Measurements from ENCODE around the gene KCNC2. TPM values are rescaled to one million over a fixed set of nuclear protein-coding genes. Genes with fewer than 3 reads are reported as not detected.

KCNC2 gene
- not detected for total RNA-seq

DNA sequence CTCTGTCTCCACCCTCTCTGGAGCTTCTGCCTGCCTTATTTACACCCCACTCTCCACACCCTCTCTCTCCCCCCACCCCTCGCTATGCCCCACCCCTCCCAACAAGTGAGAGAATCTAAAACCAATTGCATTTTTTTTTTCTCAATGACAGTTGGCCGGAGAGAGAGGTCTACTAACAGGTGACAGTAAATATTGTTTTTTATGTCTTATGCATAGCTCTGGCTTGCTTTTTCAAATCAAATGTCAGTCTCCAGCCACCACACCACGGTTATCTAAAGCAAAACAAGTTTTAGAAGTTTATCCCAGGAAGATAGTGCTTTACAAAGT lies at the start of gene KCNC2:
TSS of gene KCNC2 (minus strand) at position 28 of the 327 bp plus-strand sequence.
- TF ChIP-seq, protein P1, sequence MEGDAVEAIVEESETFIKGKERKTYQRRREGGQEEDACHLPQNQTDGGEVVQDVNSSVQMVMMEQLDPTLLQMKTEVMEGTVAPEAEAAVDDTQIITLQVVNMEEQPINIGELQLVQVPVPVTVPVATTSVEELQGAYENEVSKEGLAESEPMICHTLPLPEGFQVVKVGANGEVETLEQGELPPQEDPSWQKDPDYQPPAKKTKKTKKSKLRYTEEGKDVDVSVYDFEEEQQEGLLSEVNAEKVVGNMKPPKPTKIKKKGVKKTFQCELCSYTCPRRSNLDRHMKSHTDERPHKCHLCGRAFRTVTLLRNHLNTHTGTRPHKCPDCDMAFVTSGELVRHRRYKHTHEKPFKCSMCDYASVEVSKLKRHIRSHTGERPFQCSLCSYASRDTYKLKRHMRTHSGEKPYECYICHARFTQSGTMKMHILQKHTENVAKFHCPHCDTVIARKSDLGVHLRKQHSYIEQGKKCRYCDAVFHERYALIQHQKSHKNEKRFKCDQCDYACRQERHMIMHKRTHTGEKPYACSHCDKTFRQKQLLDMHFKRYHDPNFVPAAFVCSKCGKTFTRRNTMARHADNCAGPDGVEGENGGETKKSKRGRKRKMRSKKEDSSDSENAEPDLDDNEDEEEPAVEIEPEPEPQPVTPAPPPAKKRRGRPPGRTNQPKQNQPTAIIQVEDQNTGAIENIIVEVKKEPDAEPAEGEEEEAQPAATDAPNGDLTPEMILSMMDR (IDR thresholded peaks at IDR 0.05), result no peak
- DNase-seq (ENCODE audit: low spot score), result no peak
- no peak for ATAC-seq (ENCODE audit: low FRiP score)

DNA sequence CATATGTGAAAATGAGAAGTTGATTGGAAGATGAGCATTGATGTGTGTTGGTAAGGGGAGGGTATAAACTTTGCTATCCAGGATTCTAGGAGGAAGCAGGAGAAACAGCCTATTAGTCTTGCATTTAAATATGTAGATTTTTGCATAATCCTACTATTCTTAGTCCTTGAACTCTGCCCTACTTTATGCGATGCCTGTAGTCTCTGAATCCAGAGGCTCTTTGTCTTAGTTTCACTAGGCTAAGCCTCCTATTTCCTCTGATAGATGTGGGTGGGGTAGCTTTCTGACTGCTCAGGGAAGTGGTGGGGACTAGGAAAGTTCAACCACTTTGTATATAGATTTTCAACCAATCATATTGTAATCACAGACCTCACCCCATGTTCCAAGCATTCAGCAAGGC lies 49.5 kb upstream of the KCNC2 start:
- no peak for ATAC-seq (ENCODE audit: low FRiP score)
- no peak for DNase-seq (ENCODE audit: low spot score)
- TF ChIP-seq, protein P1 (IDR thresholded peaks at IDR 0.05), result no peak

DNA sequence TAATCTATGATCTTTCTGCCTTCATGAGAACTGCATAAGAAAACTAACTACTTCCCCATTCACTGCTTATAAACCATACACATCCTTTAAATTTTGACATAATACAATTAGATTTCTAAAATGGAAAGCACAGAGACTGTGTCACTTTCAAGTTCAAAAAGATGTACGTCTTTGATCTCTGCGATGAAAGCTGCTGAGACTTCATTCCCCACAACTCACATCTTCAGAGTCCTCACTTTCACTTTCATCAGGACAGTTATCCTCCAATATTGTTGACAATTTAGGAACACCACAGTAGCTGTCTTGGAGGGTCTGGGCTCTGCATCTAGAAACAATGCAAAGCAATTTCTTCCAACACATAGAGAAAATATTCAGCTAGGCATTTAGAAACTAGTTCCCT lies 47.9 kb upstream of the KCNC2 start:
- DNase-seq (ENCODE audit: low spot score), result no peak
- TF ChIP-seq, protein P1 (IDR thresholded peaks at IDR 0.05), result no peak
- ATAC-seq (ENCODE audit: low FRiP score), result no peak

DNA sequence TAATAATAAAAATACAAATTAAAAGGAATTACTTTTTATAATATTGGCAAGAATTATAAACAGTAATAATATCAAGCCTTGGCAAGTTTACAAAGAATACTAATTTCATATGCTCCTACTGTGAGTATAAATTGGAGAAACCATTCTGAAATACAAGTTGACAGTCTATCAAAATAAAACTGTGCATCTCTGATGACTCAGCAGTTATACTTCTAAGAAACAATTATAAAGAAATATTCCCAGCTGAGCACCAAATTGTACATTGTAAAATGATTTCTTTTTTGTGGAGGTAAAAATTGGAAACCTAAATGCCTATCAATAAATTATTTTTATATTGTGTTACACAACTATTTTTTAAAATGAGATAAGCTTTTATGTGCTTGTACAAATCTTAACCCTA lies 35.5 kb upstream of the KCNC2 start:
- TF ChIP-seq, protein P1 (IDR thresholded peaks at IDR 0.05), result no peak
- DNase-seq (ENCODE audit: low spot score) (no peak), ATAC-seq (ENCODE audit: low FRiP score) (no peak)

DNA sequence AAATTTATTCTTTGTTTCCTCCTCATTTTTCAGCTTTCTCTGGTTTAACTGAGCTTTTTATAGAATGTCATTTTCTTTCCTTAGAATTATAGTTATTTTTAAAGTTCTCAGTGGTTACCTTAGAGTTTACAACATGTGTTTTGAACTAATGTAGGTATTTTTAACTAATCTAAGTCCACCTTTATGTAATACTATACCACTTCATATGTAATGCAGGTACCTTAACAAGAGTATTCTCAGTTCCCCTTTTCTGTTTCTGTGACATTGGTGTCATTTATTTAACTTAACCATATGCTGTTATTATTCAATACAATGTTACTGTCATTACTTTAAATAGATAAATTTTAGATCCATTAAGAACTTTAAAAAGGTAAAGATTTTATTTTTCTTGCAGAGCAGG lies 30.3 kb upstream of the KCNC2 start:
- no peak for ATAC-seq (ENCODE audit: low FRiP score)
- TF ChIP-seq, protein P1 (IDR thresholded peaks at IDR 0.05), result no peak

DNA sequence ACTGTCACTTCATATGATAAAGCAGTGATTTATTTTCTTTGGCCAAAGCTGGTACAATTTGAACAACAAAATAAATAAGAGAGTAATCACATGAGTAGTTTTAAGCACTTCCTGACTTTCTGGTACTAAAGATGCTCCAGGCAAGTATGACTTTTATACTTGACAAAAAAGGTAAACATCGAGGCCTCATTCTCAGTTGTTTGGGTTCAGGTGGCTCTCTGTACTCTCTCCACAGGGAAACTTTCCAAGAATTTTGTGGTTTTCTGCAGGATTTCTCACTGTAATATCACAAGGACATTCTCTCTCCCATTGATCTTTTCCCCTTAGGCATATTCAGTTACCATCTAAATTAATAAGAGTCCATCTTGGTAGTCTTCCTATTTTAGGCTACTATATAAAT lies 26.6 kb upstream of the KCNC2 start:
- DNase-seq (ENCODE audit: low spot score) (no peak), ATAC-seq (ENCODE audit: low FRiP score) (no peak)
- TF ChIP-seq, protein P1 (IDR thresholded peaks at IDR 0.05), result no peak

More for the DNA sequence above, 30.3 kb upstream of the KCNC2 start:
- no peak for DNase-seq (ENCODE audit: low spot score)

GRCh38 chr12:75227132-75227531 lies 17.5 kb upstream of the KCNC2 start:
- DNase-seq (ENCODE audit: low spot score), result no peak
- ATAC-seq (ENCODE audit: low FRiP score), result no peak
- TF ChIP-seq, protein P1 (IDR thresholded peaks at IDR 0.05), result no peak

All from omental fat pad (tissue), 4 donors.